Measurements from ENCODE around the gene CDHR2. TPM values are rescaled to one million over a fixed set of nuclear protein-coding genes. Genes with fewer than 3 reads are reported as not detected.

Gene CDHR2
- total RNA-seq, 4 donors from 2014 or later = not detected

GRCh38 chr5:176531902-176532493 is 17.1 kb upstream of the CDHR2 start:
- Histone ChIP-seq H3K27ac (peak overlapping the region in 3 of 4 donors; percentile 19 to 47 (median 22)), H3K27me3 (no peaks in the 10 kb centered on the region), H3K36me3 (peaks cover 0 to 50% (median 22%) of the 10 kb centered on the region in 3 donors), H3K4me3 (no peak overlapping the region), H3K9me3 (no peaks in the 10 kb centered on the region), H3K4me1 (peaks cover 3 to 82% (median 59%) of the 10 kb centered on the region in 4 donors)
- WGBS, 2 donors = 75 to 79% methylated on average over 16 to 22 of the region's 28 CpGs
- TF ChIP-seq EP300 (IDR thresholded peaks at IDR 0.05) (no peak), CTCF (IDR thresholded peaks at IDR 0.05) (no peak), POLR2A (IDR thresholded peaks at IDR 0.05) (no peak)
- no peak for DNase-seq (ENCODE audit: low spot score in 2 of 2)

GRCh38 chr5:176532795-176533194 is 16.3 kb upstream of the CDHR2 start:
- WGBS, 2 donors = 88 to 94% methylated on average over 6 to 8 of the region's 9 CpGs
- Histone ChIP-seq H3K36me3 (peaks cover 0 to 42% (median 22%) of the 10 kb centered on the region in 3 donors), H3K27me3 (no peaks in the 10 kb centered on the region), H3K9me3 (no peaks in the 10 kb centered on the region), H3K4me1 (peaks cover 3 to 82% (median 59%) of the 10 kb centered on the region in 4 donors), H3K27ac (peak overlapping the region in 3 of 4 donors; percentile 98 to 99 (median 98)), H3K4me3 (no peak overlapping the region)
- TF ChIP-seq CTCF (IDR thresholded peaks at IDR 0.05) = no peak
- TF ChIP-seq EP300 (IDR thresholded peaks at IDR 0.05) = no peak
- TF ChIP-seq POLR2A (IDR thresholded peaks at IDR 0.05) = no peak
- no peak for DNase-seq (ENCODE audit: low spot score in 2 of 2)

GRCh38 chr5:176533390-176533789 is 15.8 kb upstream of the CDHR2 start:
- 21% methylated on average over 8 of the region's 8 CpGs for WGBS, 2 donors
- no peak for DNase-seq (ENCODE audit: low spot score in 2 of 2)
- Histone ChIP-seq H3K36me3 (peaks cover 0 to 36% (median 20%) of the 10 kb centered on the region in 3 donors), H3K9me3 (no peaks in the 10 kb centered on the region), H3K4me1 (peaks cover 3 to 80% (median 63%) of the 10 kb centered on the region in 4 donors), H3K4me3 (peak overlapping the region in 2 of 4 donors; percentile 6 to 13), H3K27me3 (no peaks in the 10 kb centered on the region), H3K27ac (peak overlapping the region in 3 of 4 donors; percentile 98 to 99 (median 98))
- no peak for TF ChIP-seq CTCF (IDR thresholded peaks at IDR 0.05)
- no peak for TF ChIP-seq POLR2A (IDR thresholded peaks at IDR 0.05)
- no peak for TF ChIP-seq EP300 (IDR thresholded peaks at IDR 0.05)

GRCh38 chr5:176533894-176534611 is 15.1 kb upstream of the CDHR2 start:
- Histone ChIP-seq H3K9me3 (no peaks in the 10 kb centered on the region), H3K36me3 (peaks cover 0 to 30% (median 15%) of the 10 kb centered on the region in 3 donors), H3K4me3 (peak overlapping the region in 1 of 4 donors; percentile 13), H3K4me1 (peaks cover 3 to 78% (median 60%) of the 10 kb centered on the region in 4 donors), H3K27me3 (no peaks in the 10 kb centered on the region), H3K27ac (peak overlapping the region in 3 of 4 donors; percentile 98 to 99 (median 98))
- TF ChIP-seq POLR2A (IDR thresholded peaks at IDR 0.05) (no peak), CTCF (IDR thresholded peaks at IDR 0.05) (no peak), EP300 (IDR thresholded peaks at IDR 0.05) (no peak)
- DNase-seq (ENCODE audit: low spot score in 2 of 2) = no peak
- WGBS, 2 donors = 14 to 17% methylated on average over 9 to 10 of the region's 10 CpGs

GRCh38 chr5:176534640-176535039 is 14.5 kb upstream of the CDHR2 start:
- Histone ChIP-seq H3K4me1 (peaks cover 3 to 72% (median 57%) of the 10 kb centered on the region in 4 donors), H3K27ac (peak overlapping the region in 3 of 4 donors; percentile 98 to 99 (median 98)), H3K36me3 (peaks cover 0 to 24% (median 10%) of the 10 kb centered on the region in 3 donors), H3K4me3 (peak overlapping the region in 1 of 4 donors; percentile 90), H3K27me3 (no peaks in the 10 kb centered on the region), H3K9me3 (no peaks in the 10 kb centered on the region)
- DNase-seq (ENCODE audit: low spot score in 2 of 2) = no peak
- TF ChIP-seq CTCF (IDR thresholded peaks at IDR 0.05) = no peak
- TF ChIP-seq EP300 (IDR thresholded peaks at IDR 0.05) = no peak
- TF ChIP-seq POLR2A (IDR thresholded peaks at IDR 0.05) = no peak
- WGBS, 2 donors = 59 to 67% methylated on average over 4 of the region's 4 CpGs

All from tibial nerve (tissue), 4 donors.